GM12872 (cell line): ENCODE measurements around the gene TNFRSF8.

Experiments used
- TF ChIP-seq, protein P1 (sequence below): IDR thresholded peaks from 3 replicates; pipeline ENCODE4 v1.5.1; 2011; ENCODE audit warnings: low read depth, mild to moderate bottlenecking, low read length, moderate library complexity; ENCODE audit not compliant: insufficient read depth

The TNFRSF8 gene

GRCh38 chr1:12158357-12159092, 95.4 kb downstream of the TNFRSF8 start:
- TF ChIP-seq, protein P1, sequence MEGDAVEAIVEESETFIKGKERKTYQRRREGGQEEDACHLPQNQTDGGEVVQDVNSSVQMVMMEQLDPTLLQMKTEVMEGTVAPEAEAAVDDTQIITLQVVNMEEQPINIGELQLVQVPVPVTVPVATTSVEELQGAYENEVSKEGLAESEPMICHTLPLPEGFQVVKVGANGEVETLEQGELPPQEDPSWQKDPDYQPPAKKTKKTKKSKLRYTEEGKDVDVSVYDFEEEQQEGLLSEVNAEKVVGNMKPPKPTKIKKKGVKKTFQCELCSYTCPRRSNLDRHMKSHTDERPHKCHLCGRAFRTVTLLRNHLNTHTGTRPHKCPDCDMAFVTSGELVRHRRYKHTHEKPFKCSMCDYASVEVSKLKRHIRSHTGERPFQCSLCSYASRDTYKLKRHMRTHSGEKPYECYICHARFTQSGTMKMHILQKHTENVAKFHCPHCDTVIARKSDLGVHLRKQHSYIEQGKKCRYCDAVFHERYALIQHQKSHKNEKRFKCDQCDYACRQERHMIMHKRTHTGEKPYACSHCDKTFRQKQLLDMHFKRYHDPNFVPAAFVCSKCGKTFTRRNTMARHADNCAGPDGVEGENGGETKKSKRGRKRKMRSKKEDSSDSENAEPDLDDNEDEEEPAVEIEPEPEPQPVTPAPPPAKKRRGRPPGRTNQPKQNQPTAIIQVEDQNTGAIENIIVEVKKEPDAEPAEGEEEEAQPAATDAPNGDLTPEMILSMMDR = no peak

DNA sequence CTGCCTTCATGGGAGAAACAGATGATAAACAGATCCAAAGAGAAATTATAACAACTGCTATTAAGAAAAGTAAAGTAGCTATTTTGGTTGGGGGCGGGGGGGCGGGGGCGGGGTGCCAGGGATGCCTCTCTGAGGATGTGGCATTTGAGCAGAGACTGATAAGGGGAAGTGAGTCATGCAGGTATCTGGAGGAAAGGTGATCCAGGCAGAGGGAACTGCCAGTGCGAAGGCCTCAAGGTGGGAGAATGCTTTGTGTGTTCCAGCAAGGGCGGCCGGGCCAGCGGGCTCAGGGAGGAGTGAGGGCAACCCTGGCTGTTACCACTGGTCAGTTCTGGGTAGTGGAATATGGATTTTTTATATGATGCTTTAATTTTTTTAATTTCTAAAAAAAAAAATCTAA, 96.7 kb downstream of the TNFRSF8 start:
- TF ChIP-seq, protein P1 = no peak

GRCh38 chr1:12161324-12161661, 98.2 kb downstream of the TNFRSF8 start:
- TF ChIP-seq, protein P1 = no peak

- TF ChIP-seq, protein P1 = no peak
Measured at GRCh38 chr1:12161662-12162458, 98.8 kb downstream of the TNFRSF8 start.

DNA sequence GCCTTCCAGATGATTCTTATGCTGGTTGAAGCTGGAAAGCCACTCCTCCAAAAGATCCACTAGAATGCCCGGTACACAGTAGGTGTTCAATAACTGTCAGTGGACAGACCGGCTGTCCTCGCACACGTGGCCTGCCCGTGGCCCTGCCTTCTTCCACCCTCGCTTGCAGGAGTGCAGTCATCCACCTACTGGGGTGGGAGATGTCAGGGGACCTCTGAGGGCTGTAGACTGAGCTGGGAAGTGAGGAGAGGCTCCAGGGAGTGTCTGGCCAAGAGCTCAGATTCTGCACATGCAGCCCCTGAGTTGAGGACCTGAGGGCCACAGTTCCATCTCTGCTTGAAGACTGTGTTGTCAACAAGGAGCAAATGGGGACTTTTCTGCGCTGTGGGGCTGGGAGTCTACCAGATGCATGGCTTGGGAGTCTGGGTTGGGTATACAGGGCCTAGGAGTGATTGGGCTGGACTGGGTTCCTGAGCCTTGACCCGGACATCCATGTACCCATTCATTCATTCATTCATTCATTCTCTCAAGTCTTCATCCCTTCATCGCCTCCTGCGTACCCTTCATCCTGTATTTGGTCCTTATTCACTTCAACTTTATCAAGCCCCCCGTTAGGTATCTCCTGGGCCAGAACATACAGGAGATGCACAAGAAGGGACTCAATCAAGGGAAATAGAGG, 99.5 kb downstream of the TNFRSF8 start:
- TF ChIP-seq, protein P1 = no peak

DNA sequence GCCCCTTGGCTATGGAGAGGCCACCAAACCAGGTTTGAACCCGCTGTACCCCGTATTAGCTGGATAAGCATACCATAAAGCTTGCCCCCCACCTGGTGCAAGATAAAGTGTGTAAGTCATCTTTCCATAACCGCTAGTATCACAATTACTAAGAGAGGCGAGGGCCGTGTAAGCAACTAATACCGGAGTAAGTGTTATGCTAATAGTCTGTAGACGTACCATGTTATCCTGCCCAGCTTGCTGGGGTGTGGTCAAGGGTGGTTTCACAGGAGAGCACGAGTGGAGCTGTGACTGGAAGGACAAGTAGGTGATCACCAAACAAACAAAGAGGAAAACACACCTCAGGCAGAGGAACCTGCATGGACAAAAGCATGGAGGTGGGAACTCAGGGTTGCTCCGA, 100.1 kb downstream of the TNFRSF8 start:
- TF ChIP-seq, protein P1 = no peak

DNA sequence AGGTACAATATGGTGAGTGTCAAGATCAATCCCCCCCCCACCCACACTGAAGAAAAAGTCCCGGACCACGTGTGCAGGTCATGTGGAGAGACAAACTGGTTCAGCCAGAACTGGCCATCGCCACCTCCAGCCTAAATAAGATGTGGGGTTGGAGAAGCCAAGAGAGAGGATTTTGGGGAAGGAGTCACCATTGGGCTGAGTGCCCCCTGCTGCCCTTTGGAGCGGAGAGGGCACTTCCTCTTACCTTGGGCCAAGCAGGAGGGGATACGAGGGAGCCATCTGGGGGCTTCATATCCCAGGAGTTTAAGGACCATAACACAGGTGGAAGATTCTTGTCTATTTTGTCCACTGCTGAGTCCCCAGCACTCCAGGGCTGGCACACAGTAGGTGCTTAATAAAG, 101.1 kb downstream of the TNFRSF8 start:
- TF ChIP-seq, protein P1 = no peak
